OCI-LY3 (cell line): ENCODE results near the gene CNGA1.

Experiments
- H2AFZ ChIP-seq: fragments of 200-600, 300-600 bp; shearing (Covaris generic); 2 replicates; pipeline ENCODE4 v1.6.0; 2014; ENCODE audit warnings: antibody characterized with exemption, low read depth, low read length
- H3K27ac ChIP-seq: fragments of 200-600, 300-600 bp; sonication (generic); 2 replicates; pipeline ENCODE4 v1.5.1; 2014; ENCODE audit warnings: mild to moderate bottlenecking, low read length, moderate library complexity, mixed read lengths
- H3K27me3 ChIP-seq: fragments of 200-600, 300-600 bp; sonication (generic); 2 replicates; pipeline ENCODE4 v1.6.1; 2014; ENCODE audit warnings: low read depth, low read length, mixed read lengths
- H3K36me3 ChIP-seq: fragments of 200-600, 300-600 bp; sonication (generic); replicated peaks from 2 replicates; pipeline ENCODE3; 2014; ENCODE audit warnings: low read depth, low read length, mixed read lengths
- H3K4me1 ChIP-seq: fragments of 300-600, 200-600 bp; sonication (generic); 2 replicates; pipeline ENCODE4 v1.6.1; 2014; ENCODE audit warnings: low read length, mixed read lengths
- H3K4me2 ChIP-seq: fragments of 200-600, 300-600 bp; sonication (generic); 2 replicates; pipeline ENCODE4 v1.6.1; 2014; ENCODE audit warnings: low read length, mixed read lengths
- H3K4me3 ChIP-seq: fragments of 300-600, 200-600 bp; sonication (generic); 2 replicates; pipeline ENCODE4 v1.5.1; 2014; ENCODE audit warnings: antibody characterized with exemption, mild to moderate bottlenecking, low read length, moderate library complexity
- H3K79me2 ChIP-seq: fragments of 300-600, 200-600 bp; shearing (Covaris generic); 2 replicates; pipeline ENCODE4 v1.6.1; 2014; ENCODE audit warnings: mild to moderate bottlenecking, low read length, mixed read lengths
- H3K9ac ChIP-seq: fragments of 300-600, 200-600 bp; shearing (Covaris generic); 2 replicates; pipeline ENCODE4 v1.6.0; 2014; ENCODE audit warnings: mild to moderate bottlenecking, low read length, moderate library complexity
- H3K9me3 ChIP-seq: fragments of 200-600, 300-600 bp; shearing (Covaris generic); 2 replicates; pipeline ENCODE4 v1.6.1; 2014; ENCODE audit warnings: low read length, mixed read lengths; ENCODE audit not compliant: insufficient read depth
- H4K20me1 ChIP-seq: fragments of 200-600, 300-600 bp; sonication (generic); 2 replicates; pipeline ENCODE4 v1.6.1; 2016; ENCODE audit warnings: low read length, mixed read lengths; ENCODE audit not compliant: insufficient read depth
- CTCF ChIP-seq: fragments of 200-600, 300-600 bp; sonication (generic); IDR thresholded peaks from 2 replicates; pipeline ENCODE4 v1.5.1; 2014; ENCODE audit warnings: antibody characterized with exemption, low read length, low read depth
- EZH2phosphoT487 ChIP-seq: fragments of 200-600 bp; shearing (Covaris generic); IDR thresholded peaks from 2 replicates; pipeline ENCODE4 v1.6.1; 2018; ENCODE audit warnings: antibody characterized with exemption, mixed run types, low read depth

The CNGA1 gene

DNA sequence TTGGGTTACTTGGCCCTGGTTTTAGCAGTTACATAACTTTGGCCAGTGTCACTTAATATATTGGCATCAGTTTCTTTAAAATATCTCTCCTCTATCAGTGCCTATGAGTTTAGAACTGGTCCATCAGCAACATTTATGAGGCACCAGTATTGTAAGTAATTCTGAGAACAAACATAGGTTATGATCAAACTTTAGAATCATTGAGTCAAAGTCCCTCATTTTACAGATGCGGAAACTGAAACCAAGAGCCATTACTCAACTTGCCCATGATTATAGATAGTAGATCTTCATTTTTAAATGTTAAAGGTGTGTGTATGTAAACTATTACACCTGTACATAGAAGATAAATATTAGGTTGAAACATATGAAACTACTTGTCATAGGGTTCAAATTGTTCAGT lies 4.6 kb upstream of the CNGA1 start:
- Histone ChIP-seq H3K27me3 (no peaks in the 10 kb centered on the region), H3K36me3 (peaks cover 5% of the 10 kb centered on the region), H3K27ac (no peak overlapping the region), H2AFZ (no peak overlapping the region), H3K9ac (no peak overlapping the region), H3K4me1 (peaks cover 11% of the 10 kb centered on the region), H4K20me1 (no peaks in the 10 kb centered on the region), H3K4me3 (no peak overlapping the region), H3K9me3 (no peaks in the 10 kb centered on the region), H3K4me2 (no peak overlapping the region), H3K79me2 (0 out of 2 replicates have a peak, but pooled peaks cover 4% of the 10 kb centered on the region)
- TF ChIP-seq EZH2phosphoT487 (no peak), CTCF (no peak)

- H4K20me1 ChIP-seq: no peaks in the 10 kb centered on the region
- no peak overlapping the region for H3K4me3 ChIP-seq
- H3K27ac ChIP-seq: no peak overlapping the region
- H3K4me2 ChIP-seq: no peak overlapping the region
- H3K79me2 ChIP-seq: 0 out of 2 replicates have a peak, but pooled peaks cover 4% of the 10 kb centered on the region
- H3K9me3 ChIP-seq: no peaks in the 10 kb centered on the region
- peaks cover 20% of the 10 kb centered on the region for H3K4me1 ChIP-seq
- H3K36me3 ChIP-seq: peaks cover 17% of the 10 kb centered on the region
- no peaks in the 10 kb centered on the region for H3K27me3 ChIP-seq
- no peak overlapping the region for H3K9ac ChIP-seq
- no peak overlapping the region for H2AFZ ChIP-seq
- no peak for TF ChIP-seq CTCF
Measured at GRCh38 chr4:48018112-48018511, 1.6 kb upstream of the CNGA1 start.

GRCh38 chr4:48017108-48017571 lies 659 bp upstream of the CNGA1 start:
- H3K9ac ChIP-seq: peak overlapping the region; percentile 72; the same call in 1 of the 2 replicates
- no peaks in the 10 kb centered on the region for H3K27me3 ChIP-seq
- peaks cover 20% of the 10 kb centered on the region for H3K4me1 ChIP-seq
- H3K79me2 ChIP-seq: 0 out of 2 replicates have a peak, but pooled peaks cover 4% of the 10 kb centered on the region
- H4K20me1 ChIP-seq: no peaks in the 10 kb centered on the region
- no peak for TF ChIP-seq CTCF
- TF ChIP-seq EZH2phosphoT487: no peak
- 0 out of 2 replicates have a peak, but pooled peaks cover 4% of the 10 kb centered on the region for H3K9me3 ChIP-seq
- peaks cover 22% of the 10 kb centered on the region for H3K36me3 ChIP-seq
- peak overlapping the region; percentile 69; the same call in 1 of the 2 replicates for H2AFZ ChIP-seq
- H3K4me3 ChIP-seq: peak overlapping the region; percentile 87
- H3K27ac ChIP-seq: no peak overlapping the region
- peak overlapping the region; percentile 83 for H3K4me2 ChIP-seq

GRCh38 chr4:48015678-48016077 lies 803 bp downstream of the CNGA1 start:
- Histone ChIP-seq H3K4me1 (peaks cover 15% of the 10 kb centered on the region), H3K27ac (no peak overlapping the region), H3K4me3 (peak overlapping the region; percentile 87), H3K4me2 (peak overlapping the region; percentile 83), H3K79me2 (0 out of 2 replicates have a peak, but pooled peaks cover 4% of the 10 kb centered on the region), H4K20me1 (no peaks in the 10 kb centered on the region), H3K9me3 (0 out of 2 replicates have a peak, but pooled peaks cover 4% of the 10 kb centered on the region), H2AFZ (peak overlapping the region; percentile 93; the same call in 1 of the 2 replicates), H3K27me3 (no peaks in the 10 kb centered on the region), H3K9ac (peak overlapping the region; percentile 72), H3K36me3 (peaks cover 22% of the 10 kb centered on the region)
- TF ChIP-seq EZH2phosphoT487 (no peak), CTCF (no peak)
